Tibial artery (tissue), 4 donors: ENCODE data around the gene IWS1.

Experiments
- DNase-seq, 2 donors: peaks; one replicate each; pipeline ENCODE4 v3.0.0-alpha.2; 2019
- H3K27ac ChIP-seq, 2 donors: fragments of 200-600 bp; sonication (generic) in 1 of 2; 1 replicate in 1 of 2; 2 replicates in 1 of 2; pipeline ENCODE4 v1.5.1; 2018 to 2019; ENCODE audit warnings: mild to moderate bottlenecking in 1 of 2
- H3K27me3 ChIP-seq, 2 donors: fragments of 200-600 bp; sonication (generic) in 1 of 2; one replicate each; pipeline versions ENCODE4 v1.5.1 to v1.6.0; 2016 to 2019
- H3K36me3 ChIP-seq, 3 donors: fragments of 200-600 bp; sonication (generic) in 2 of 3; one replicate each; pipeline ENCODE4 v1.5.1; 2016 to 2019; ENCODE audit warnings: mild to moderate bottlenecking in 2 of 3
- H3K4me1 ChIP-seq, 4 donors: fragments of 200-600 bp; sonication (generic) in 2 of 4; 1 replicate in 3 of 4; 2 replicates in 1 of 4; pipeline ENCODE4 v1.5.1; 2016 to 2019
- H3K4me3 ChIP-seq, 2 donors: fragments of 200-600 bp; sonication (generic) in 1 of 2; 1 replicate in 1 of 2; 2 replicates in 1 of 2; pipeline ENCODE4 v1.5.1; 2018 to 2019; ENCODE audit warnings: mild to moderate bottlenecking in 2 of 2
- H3K9me3 ChIP-seq, 3 donors: fragments of 200-600 bp; sonication (generic) in 1 of 3; one replicate each; pipeline ENCODE4 v1.5.1; 2016 to 2019
- CTCF ChIP-seq, 2 experiments: fragments of 200-600 bp in 1 of 2; fragments of 450-650 bp in 1 of 2; IDR thresholded peaks; one replicate each; pipeline ENCODE4 v1.5.1; 2017 to 2019; ENCODE audit warnings: antibody characterized with exemption in 2 of 2, mild to moderate bottlenecking in 1 of 2, moderate library complexity in 1 of 2
- intact Hi-C: fragments of 100-400 bp; cut with DNase I; formaldehyde crosslinking; loops from one replicate; pipeline ENCODE4 v1.15.0; 2023; ENCODE audit warnings: low total_unique reads

The IWS1 gene

GRCh38 chr2:127537644-127538043 lies 11.4 kb upstream of the IWS1 start:
- H3K27me3 ChIP-seq = peaks cover 0 to 14% of the 10 kb centered on the region in 2 donors
- H3K4me1 ChIP-seq = peaks cover 0 to 7% (median 3%) of the 10 kb centered on the region in 4 donors
- no peaks in the 10 kb centered on the region for H3K36me3 ChIP-seq
- no peak overlapping the region for H3K27ac ChIP-seq
- DNase-seq = no peak
- H3K9me3 ChIP-seq = no peaks in the 10 kb centered on the region
- no peak overlapping the region for H3K4me3 ChIP-seq
- no peak for TF ChIP-seq CTCF (IDR thresholded peaks at IDR 0.05)
- intact Hi-C loops = no loop called here

- no peak for TF ChIP-seq CTCF (IDR thresholded peaks at IDR 0.05)
- no peak for DNase-seq
- Histone ChIP-seq H3K9me3 (no peaks in the 10 kb centered on the region), H3K27ac (no peak overlapping the region), H3K36me3 (no peaks in the 10 kb centered on the region), H3K4me3 (no peak overlapping the region), H3K27me3 (peaks cover 0 to 14% of the 10 kb centered on the region in 2 donors), H3K4me1 (peaks cover 0 to 6% (median 3%) of the 10 kb centered on the region in 4 donors)
- intact Hi-C loops = no loop called here
These were observed 10.6 kb upstream of the IWS1 start for GRCh38 chr2:127536707-127537541.

- Histone ChIP-seq H3K27ac (no peak overlapping the region), H3K4me1 (no peaks in the 10 kb centered on the region), H3K9me3 (no peaks in the 10 kb centered on the region), H3K4me3 (no peak overlapping the region), H3K27me3 (peaks cover 0 to 14% of the 10 kb centered on the region in 2 donors), H3K36me3 (no peaks in the 10 kb centered on the region)
- no peak for TF ChIP-seq CTCF (IDR thresholded peaks at IDR 0.05)
- DNase-seq = no peak
- intact Hi-C loops = no loop called here
These were observed 9.6 kb upstream of the IWS1 start for GRCh38 chr2:127535918-127536317.

- TF ChIP-seq CTCF (IDR thresholded peaks at IDR 0.05) = no peak
- no peak for DNase-seq
- intact Hi-C loops = no loop called here
- H3K27me3 ChIP-seq = peaks cover 0 to 14% of the 10 kb centered on the region in 2 donors
- H3K36me3 ChIP-seq = no peaks in the 10 kb centered on the region
- H3K27ac ChIP-seq = no peak within 1 kb of the TSS
- no peaks in the 10 kb centered on the region for H3K9me3 ChIP-seq
- no peaks in the 10 kb centered on the region for H3K4me1 ChIP-seq
- no peak within 1 kb of the TSS for H3K4me3 ChIP-seq
These were observed 9.2 kb upstream of the IWS1 start, which contains the start of gene MYO7B for GRCh38 chr2:127535422-127535901. MYO7B (plus strand) TSS chr2:127535683; CDS start chr2:127559723, 24,040 bp downstream.

- Histone ChIP-seq H3K27me3 (peaks cover 0 to 14% of the 10 kb centered on the region in 2 donors), H3K36me3 (no peaks in the 10 kb centered on the region), H3K9me3 (no peaks in the 10 kb centered on the region), H3K27ac (no peak overlapping the region), H3K4me3 (no peak overlapping the region), H3K4me1 (peaks cover 0 to 3% (median under 1%) of the 10 kb centered on the region in 4 donors)
- intact Hi-C loops = no loop called here
- no peak for TF ChIP-seq CTCF (IDR thresholded peaks at IDR 0.05)
- DNase-seq = no peak
These were observed 6.0 kb upstream of the IWS1 start for GRCh38 chr2:127532296-127532695.
